NT2/D1 (cell line): ENCODE results near the gene FBLN1.

Experiments
- SUZ12 ChIP-seq: IDR thresholded peaks from 2 replicates; pipeline ENCODE4 v1.6.1; 2011; ENCODE audit not compliant: insufficient read length, insufficient read depth; ENCODE audit errors: extremely low read depth
- YY1 ChIP-seq: IDR thresholded peaks from 2 replicates; pipeline ENCODE4 v1.6.1; 2011; ENCODE audit not compliant: insufficient read length, insufficient read depth
- ZNF274 ChIP-seq: IDR thresholded peaks from 2 replicates; pipeline ENCODE4 v1.6.1; 2011; ENCODE audit warnings: mild to moderate bottlenecking, low read depth, low read length

DNA sequence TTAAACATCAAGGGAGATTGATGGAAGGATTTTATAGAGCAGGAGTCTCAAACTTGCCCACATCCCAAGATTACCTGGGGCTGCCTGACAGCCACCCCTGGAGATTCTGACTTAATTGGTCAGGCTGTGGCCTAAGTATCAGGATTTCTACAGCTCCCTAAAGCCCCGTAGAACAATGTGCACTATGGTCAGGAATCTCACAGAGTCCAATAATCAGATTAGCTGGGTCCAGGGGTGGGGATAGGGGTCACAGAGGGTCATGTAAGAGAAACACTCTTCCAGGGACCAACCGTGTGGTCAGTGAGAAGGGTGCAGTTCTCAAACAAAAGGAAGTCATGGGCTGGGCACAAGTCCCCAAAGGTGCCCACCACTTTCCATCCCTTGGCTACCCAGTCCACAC is 20.5 kb upstream of the FBLN1 start:
- TF ChIP-seq YY1 (no peak), ZNF274 (no peak), SUZ12 (no peak)
